ENCODE measurements around the gene APPBP2. TPM values are rescaled to one million over a fixed set of nuclear protein-coding genes. Genes with fewer than 3 reads are reported as not detected.

The APPBP2 gene
- polyA plus RNA-seq, 3 donors, result 6.4 to 14.7 (median 10.4) TPM

GRCh38 chr17:60463157-60463835 is 62.7 kb downstream of the APPBP2 start:
- 100% methylated on average over 2 of the region's 4 CpGs for WGBS (ENCODE audit: insufficient coverage)
- intact Hi-C loops (cut with micrococcal nuclease), result no loop called here
- DNase-seq, result no peak

GRCh38 chr17:60461584-60461983 is 64.5 kb downstream of the APPBP2 start:
- no peak overlapping the region for H3K4me2 ChIP-seq (replicated peaks; ENCODE audit: extremely low read depth, low read length, poor library complexity, severe bottlenecking)
- H4K20me1 ChIP-seq (ENCODE audit: insufficient read depth, low read length), result no peaks in the 10 kb centered on the region
- Mint-ChIP-seq H3K27ac (no peak overlapping the region), H3K36me3 (peaks cover 73 to 80% of the 10 kb centered on the region in 2 donors), H3K27me3 (ENCODE audit: low read depth in 3 of 3) (no peaks in the 10 kb centered on the region), H3K4me1 (no peaks in the 10 kb centered on the region), H3K9me3 (no peaks in the 10 kb centered on the region), H3K4me3 (no peak overlapping the region)
- no peak overlapping the region for H3K27ac ChIP-seq (ENCODE audit: low read depth in 1 of 2, low read length in 2 of 2)
- DNase-seq, result no peak
- H3K9me3 ChIP-seq (replicated peaks in 1 of 2; ENCODE audit: control insufficient read depth in 1 of 2, insufficient read depth in 1 of 2, low read length in 2 of 2), result no peaks in the 10 kb centered on the region
- H3K4me3 ChIP-seq (replicated peaks in 1 of 3; ENCODE audit: low read depth in 2 of 3, low read length in 3 of 3), result no peak overlapping the region
- TF ChIP-seq CTCF (IDR thresholded peaks at IDR 0.05), result no peak
- intact Hi-C loops (cut with micrococcal nuclease), result no loop called here
- H3K36me3 ChIP-seq (replicated peaks in 1 of 2; ENCODE audit: control insufficient read depth in 1 of 2, insufficient read depth in 2 of 2, low read length in 2 of 2), result peaks cover 82 to 99% of the 10 kb centered on the region in 2 donors
- H2AFZ ChIP-seq (ENCODE audit: insufficient read depth, low read depth, low read length, poor library complexity, severe bottlenecking), result no peak overlapping the region
- WGBS (ENCODE audit: insufficient coverage), result no CpG with 5 or more reads among the region's 1 CpG
- no peaks in the 10 kb centered on the region for H3K79me2 ChIP-seq (ENCODE audit: insufficient read depth, low read length)
- no peaks in the 10 kb centered on the region for H3K4me1 ChIP-seq (ENCODE audit: control insufficient read depth in 1 of 2, insufficient read depth in 2 of 2, low read length in 2 of 2)
- H3K27me3 ChIP-seq (ENCODE audit: control insufficient read depth in 2 of 2, insufficient read depth in 2 of 2, low read length in 2 of 2), result no peaks in the 10 kb centered on the region
- H3K9ac ChIP-seq (ENCODE audit: insufficient read depth, low read length, poor library complexity, severe bottlenecking), result no peak overlapping the region

More at GRCh38 chr17:60463157-60463835, 62.7 kb downstream of the APPBP2 start:
- Histone ChIP-seq H3K9me3 (replicated peaks in 1 of 2; ENCODE audit: control insufficient read depth in 1 of 2, insufficient read depth in 1 of 2, low read length in 2 of 2) (no peaks in the 10 kb centered on the region), H3K4me1 (ENCODE audit: control insufficient read depth in 1 of 2, insufficient read depth in 2 of 2, low read length in 2 of 2) (no peaks in the 10 kb centered on the region), H3K79me2 (ENCODE audit: insufficient read depth, low read length) (no peaks in the 10 kb centered on the region), H3K9ac (ENCODE audit: insufficient read depth, low read length, poor library complexity, severe bottlenecking) (no peak overlapping the region), H3K36me3 (replicated peaks in 1 of 2; ENCODE audit: control insufficient read depth in 1 of 2, insufficient read depth in 2 of 2, low read length in 2 of 2) (peaks cover 77 to 97% of the 10 kb centered on the region in 2 donors), H3K27ac (ENCODE audit: low read depth in 1 of 2, low read length in 2 of 2) (no peak overlapping the region), H3K27me3 (ENCODE audit: control insufficient read depth in 2 of 2, insufficient read depth in 2 of 2, low read length in 2 of 2) (no peaks in the 10 kb centered on the region), H4K20me1 (ENCODE audit: insufficient read depth, low read length) (peaks cover 3% of the 10 kb centered on the region), H2AFZ (ENCODE audit: insufficient read depth, low read depth, low read length, poor library complexity, severe bottlenecking) (no peak overlapping the region), H3K4me2 (replicated peaks; ENCODE audit: extremely low read depth, low read length, poor library complexity, severe bottlenecking) (no peak overlapping the region), H3K4me3 (replicated peaks in 1 of 3; ENCODE audit: low read depth in 2 of 3, low read length in 3 of 3) (no peak overlapping the region)
- H3K36me3 Mint-ChIP-seq, result peaks cover 64 to 68% of the 10 kb centered on the region in 2 donors
- no peak for TF ChIP-seq CTCF (IDR thresholded peaks at IDR 0.05)
- H3K9me3 Mint-ChIP-seq, result no peaks in the 10 kb centered on the region
- H3K4me1 Mint-ChIP-seq, result no peaks in the 10 kb centered on the region
- no peaks in the 10 kb centered on the region for H3K27me3 Mint-ChIP-seq (ENCODE audit: low read depth in 3 of 3)
- no peak overlapping the region for H3K4me3 Mint-ChIP-seq
- no peak overlapping the region for H3K27ac Mint-ChIP-seq
